GM18868 (cell line): Measurements from ENCODE around the gene CSTA.
A peak's percentile ranks its signal among the peaks of the same experiment; 100 is the strongest.

Experiments used
- ATAC-seq: cut with Tn5 transposase; IDR thresholded peaks from one replicate; pipeline ENCODE4 v1.9.1; 2021; ENCODE audit warnings: mild to moderate bottlenecking, moderate library complexity; ENCODE audit not compliant: unreplicated experiment

CSTA gene

DNA sequence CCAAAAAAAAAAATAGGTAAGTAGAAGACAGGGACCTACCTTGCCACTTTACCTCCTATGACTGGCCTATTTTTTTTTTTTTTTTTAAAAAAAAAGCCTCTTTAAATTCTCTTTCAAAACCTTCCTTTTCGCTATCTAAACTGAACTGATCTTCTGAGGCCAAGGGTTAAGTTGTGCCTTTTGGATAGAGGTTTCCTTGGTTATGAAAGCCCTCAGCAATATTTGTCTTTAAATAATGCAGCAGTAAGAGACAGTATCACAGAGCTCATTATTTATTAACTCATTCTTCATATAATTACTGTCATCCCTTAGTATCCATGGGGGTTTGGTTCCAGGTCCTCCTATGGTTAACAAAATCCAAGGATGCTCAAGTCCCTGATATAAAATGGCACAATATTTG, 49.0 kb downstream of the CSTA start:
- ATAC-seq: no peak

DNA sequence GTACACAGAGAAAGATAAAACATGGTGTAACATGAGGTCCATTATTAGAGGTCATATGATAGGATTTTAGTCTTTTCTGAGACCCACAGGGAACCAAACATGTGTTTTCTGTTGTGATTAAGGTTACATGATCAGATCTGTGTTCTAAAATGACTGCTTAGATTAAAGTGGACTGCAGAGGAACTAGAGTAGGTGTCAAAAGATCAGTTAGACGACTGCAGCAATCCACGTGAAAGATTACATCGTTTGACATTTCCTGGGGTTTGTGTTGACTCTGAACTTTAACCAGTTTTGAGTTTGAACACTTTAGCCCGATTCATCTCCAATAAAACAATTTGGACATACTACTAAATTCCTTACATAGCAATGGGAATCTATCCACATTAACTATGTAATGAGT, 52.9 kb downstream of the CSTA start:
- ATAC-seq: no peak

DNA sequence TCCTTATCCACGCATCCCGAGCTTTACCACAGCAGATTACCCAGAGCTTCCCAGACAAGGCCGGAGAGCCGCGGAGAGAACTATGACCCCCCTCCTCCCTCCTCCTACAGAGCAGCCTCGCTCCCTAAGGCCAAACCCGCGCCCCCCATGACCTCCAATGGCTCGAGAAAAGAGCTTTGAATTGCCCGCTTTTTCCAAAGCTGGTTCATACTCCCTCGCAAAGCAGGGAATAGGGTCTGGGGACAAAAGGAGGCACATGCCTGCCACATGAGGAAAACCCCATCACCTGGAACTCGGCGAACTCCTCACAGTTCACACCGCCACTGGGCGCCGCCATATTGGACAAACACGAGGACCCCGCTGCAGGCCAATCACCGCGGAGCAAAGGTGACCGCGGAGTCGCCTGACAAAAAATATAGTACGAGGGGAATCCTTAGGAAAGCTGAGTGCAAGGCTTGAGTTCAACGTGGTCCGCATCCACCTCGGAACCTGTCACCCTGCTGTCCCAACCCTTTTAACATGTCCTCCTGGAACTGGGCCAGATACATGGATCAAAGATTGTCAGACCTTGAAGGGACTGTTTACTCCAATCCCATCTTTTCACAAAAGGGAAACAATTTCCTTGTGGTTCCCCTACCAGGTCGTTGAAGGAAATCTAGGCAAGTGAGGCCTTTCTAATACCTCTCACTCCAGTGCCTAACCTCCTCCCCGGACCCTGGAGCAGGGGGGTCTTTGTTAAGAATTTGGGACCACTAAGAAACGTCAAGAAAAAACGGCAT, 58.0 kb downstream of the CSTA start, which contains the start of gene MIX23:
TSS of gene MIX23 (minus strand) at position 344 of the 779 bp plus-strand sequence. CDS start at position 337, 7 bp downstream.
- ATAC-seq: peak; percentile 42

DNA sequence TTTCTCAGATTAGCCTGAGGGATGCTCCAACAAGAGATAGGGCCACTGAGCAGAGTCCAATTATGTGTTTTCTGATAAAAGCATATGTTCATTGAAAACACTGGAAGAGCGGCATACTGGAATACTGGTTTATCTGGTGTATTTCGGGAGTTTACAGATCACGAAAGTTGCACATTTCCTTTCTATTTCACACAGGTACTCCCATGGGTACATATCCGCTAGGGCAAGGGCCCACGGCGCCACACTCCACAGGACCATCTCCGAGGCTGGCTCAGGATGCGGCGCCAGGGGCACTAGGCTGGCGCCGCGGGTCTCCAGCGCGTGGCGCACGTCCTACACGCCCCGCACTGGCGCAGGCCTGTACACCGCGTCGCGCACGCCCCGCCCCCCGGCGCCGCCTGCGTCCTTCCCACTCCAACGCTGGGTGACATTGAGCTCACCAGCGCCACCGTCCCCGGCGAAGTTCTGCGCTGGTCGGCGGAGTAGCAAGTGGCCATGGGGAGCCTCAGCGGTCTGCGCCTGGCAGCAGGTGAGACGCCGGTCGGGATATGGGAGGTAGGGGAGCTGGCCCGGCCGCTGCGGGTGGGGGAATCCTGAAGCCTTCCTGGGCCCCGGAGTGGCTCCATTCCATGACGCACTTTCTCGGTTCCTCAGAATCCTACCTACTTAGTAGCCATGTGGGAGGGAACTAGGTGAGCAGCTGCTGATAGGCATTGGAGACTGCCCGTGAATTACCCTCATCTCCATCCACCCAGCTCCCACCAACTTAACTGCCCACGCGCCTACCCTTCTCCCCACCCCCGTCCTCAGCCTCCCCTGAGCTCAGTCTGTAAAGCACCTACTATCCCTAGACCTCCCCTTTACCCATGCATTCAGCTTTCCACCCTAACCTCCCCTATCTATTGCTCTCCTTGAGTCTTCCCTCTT, 59.0 kb downstream of the CSTA start, which contains the start of gene FAM162A:
TSS of gene FAM162A (plus strand) at position 412 of the 927 bp plus-strand sequence. CDS start at position 496, 84 bp downstream.
- peak; percentile 88 for ATAC-seq

DNA sequence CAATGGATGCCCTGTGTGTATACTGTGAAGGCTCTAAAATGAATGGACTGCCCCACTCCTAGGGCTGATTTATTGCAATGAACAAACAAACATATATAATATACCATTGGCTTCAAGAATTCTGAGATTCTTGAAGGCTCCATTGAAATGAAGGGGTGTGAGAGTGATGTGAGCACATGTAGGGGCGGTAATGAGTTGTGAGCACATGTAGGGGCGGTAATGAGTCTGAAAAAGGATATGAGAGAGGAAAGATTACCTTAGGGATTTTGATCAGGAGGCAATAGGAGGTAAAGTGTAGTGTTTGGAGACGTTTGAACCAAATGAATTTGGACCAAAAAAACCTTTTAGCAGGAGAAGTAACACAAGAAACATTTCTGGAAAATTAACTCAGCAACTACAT, 62.7 kb downstream of the CSTA start:
- no peak for ATAC-seq

DNA sequence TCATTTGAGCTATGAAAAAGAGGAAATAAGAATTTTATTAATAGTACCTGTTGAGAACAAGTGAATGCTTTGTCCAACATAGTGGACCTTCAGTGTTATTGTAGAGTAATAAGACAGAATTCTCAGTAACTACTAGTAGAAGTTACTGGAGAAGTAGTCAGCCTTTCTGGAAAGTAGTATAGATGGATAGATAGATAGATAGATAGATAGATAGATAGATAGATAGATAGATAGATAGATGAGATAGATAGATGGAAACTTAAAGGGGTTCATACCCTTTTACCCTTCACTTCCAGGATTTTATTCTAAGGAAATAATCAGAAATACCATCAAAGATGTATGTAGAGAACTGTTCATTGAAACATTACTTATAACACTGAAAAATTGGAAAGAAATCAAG, 64.1 kb downstream of the CSTA start:
- ATAC-seq: no peak

DNA sequence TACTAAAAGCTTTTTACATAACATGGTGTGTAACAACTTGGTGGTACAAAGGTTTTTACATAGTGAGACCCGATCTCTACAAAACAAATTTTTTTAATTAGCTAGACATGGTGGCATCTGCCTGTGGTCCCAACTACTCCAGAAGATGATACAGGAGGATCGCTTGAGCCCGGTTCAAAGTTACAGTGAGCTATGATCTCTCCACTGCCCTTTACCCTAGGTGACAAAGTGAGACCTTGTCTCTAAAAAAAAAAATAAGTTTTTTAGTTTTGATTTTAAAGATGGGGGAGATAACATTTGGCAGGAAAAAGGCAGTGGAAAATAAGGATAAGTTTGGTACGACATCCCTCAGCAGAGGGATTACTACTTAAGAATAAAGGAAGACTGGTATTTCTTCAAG, 64.8 kb downstream of the CSTA start:
- ATAC-seq: no peak

DNA sequence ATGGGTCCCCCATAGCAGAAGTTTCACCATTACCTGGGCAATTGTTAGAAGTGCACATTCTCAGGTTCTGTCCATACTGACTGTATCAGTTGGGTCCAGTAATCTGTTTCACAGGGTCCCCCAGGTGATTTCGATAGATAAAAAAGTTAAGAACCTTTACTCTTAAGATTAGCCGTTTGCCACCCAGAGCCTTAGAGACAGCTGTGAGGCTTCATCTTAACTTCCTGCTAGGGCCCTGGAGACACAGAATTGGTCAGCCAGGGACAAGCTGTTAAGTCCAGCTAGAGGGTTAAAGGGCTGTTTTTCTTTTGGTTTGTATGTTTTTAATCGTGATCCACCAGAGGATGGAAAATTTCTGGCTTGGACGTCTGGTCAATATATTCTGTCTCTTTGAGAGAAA, 65.6 kb downstream of the CSTA start:
- no peak for ATAC-seq
